ENCODE results near the gene KEAP1. TPM values are rescaled to one million over a fixed set of nuclear protein-coding genes. Genes with fewer than 3 reads are reported as not detected.

KEAP1 gene
- total and polyA plus RNA-seq, 2 of the 8 experiments (the other 6 are each of a cell fraction or from before 2014, with no cell fraction given): 80.6 to 106 TPM

DNA sequence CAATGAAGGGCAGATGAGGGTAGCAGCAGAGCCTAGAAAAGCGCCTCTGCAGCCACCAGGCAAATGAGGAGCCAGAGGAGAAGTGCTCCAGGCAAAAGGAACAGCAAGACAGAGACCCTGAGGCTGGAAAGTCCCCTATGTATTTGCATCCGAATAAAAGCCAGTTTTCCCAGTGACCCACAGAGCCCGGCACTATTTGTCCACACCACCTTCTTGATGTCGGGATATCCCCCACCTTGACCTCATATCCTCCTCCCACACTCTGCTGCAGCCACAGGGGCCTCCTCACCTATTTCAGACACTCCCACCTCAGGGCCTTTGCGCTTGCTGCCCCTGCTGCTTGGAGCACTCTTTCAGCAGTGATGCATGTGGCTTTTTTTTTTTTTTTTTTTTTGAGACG is 47.2 kb upstream of the KEAP1 start:
- H3K4me3 ChIP-seq (ENCODE audit: extremely low read depth in 1 of 4, insufficient read depth in 2 of 4, low read depth in 3 of 4, low read length in 4 of 4): no peak overlapping the region
- FAIRE-seq (no peak), DNase-seq (ENCODE audit: low read depth in 1 of 2, low spot score in 2 of 2) (no peak)

More for the DNA sequence above, 47.2 kb upstream of the KEAP1 start:
- no peak overlapping the region for H3K27ac ChIP-seq (ENCODE audit: low read depth, low read length)
- H3K36me3 ChIP-seq (ENCODE audit: control insufficient read depth in 2 of 4, insufficient read depth in 4 of 4, low read length in 3 of 4): peaks cover 10 to 49% (median 40%) of the 10 kb centered on the region in 4 experiments; a peak in 7 of 8 replicates
- H3K27me3 ChIP-seq (replicated peaks in 1 of 4; ENCODE audit: control insufficient read depth in 3 of 4, extremely low read depth in 1 of 4, insufficient read depth in 3 of 4, low read length in 3 of 4): no peaks in the 10 kb centered on the region
- H2BK20ac ChIP-seq (ENCODE audit: low read length): no peak overlapping the region
- no peak overlapping the region for H2AK5ac ChIP-seq (ENCODE audit: low read depth, low read length)
- no peak overlapping the region for H3K4me2 ChIP-seq (ENCODE audit: insufficient read depth in 1 of 2, low read depth in 2 of 2, low read length in 2 of 2)
- no peak overlapping the region for H3K14ac ChIP-seq (ENCODE audit: insufficient read length)
- H3K23me2 ChIP-seq (ENCODE audit: low read depth, low read length): no peaks in the 10 kb centered on the region
- H2AFZ ChIP-seq (ENCODE audit: low read length): no peak overlapping the region
- H4K20me1 ChIP-seq (replicated peaks in 1 of 2; ENCODE audit: control insufficient read depth in 1 of 2, insufficient read depth in 2 of 2, low read length in 2 of 2): peaks cover 6 to 14% of the 10 kb centered on the region in 2 experiments
- no peak overlapping the region for H2BK12ac ChIP-seq (ENCODE audit: low read depth, low read length)
- H2BK15ac ChIP-seq (ENCODE audit: low read length): no peak overlapping the region
- no peak overlapping the region for H2BK5ac ChIP-seq (ENCODE audit: low read depth, low read length)
- H4K91ac ChIP-seq (replicated peaks; ENCODE audit: insufficient read length, low read length): no peak overlapping the region
- TF ChIP-seq, protein P1, sequence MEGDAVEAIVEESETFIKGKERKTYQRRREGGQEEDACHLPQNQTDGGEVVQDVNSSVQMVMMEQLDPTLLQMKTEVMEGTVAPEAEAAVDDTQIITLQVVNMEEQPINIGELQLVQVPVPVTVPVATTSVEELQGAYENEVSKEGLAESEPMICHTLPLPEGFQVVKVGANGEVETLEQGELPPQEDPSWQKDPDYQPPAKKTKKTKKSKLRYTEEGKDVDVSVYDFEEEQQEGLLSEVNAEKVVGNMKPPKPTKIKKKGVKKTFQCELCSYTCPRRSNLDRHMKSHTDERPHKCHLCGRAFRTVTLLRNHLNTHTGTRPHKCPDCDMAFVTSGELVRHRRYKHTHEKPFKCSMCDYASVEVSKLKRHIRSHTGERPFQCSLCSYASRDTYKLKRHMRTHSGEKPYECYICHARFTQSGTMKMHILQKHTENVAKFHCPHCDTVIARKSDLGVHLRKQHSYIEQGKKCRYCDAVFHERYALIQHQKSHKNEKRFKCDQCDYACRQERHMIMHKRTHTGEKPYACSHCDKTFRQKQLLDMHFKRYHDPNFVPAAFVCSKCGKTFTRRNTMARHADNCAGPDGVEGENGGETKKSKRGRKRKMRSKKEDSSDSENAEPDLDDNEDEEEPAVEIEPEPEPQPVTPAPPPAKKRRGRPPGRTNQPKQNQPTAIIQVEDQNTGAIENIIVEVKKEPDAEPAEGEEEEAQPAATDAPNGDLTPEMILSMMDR (IDR thresholded peaks at IDR 0.05; ENCODE audit: control extremely low read depth in 1 of 3, insufficient read depth in 1 of 3, low read depth in 1 of 3, low read length in 3 of 3): no peak
- no peak for TF ChIP-seq GTF2F1 (IDR thresholded peaks at IDR 0.05; ENCODE audit: borderline replicate concordance, low read depth, low read length)
- no peak overlapping the region for H4K5ac ChIP-seq (ENCODE audit: insufficient read length, low read depth, low read length)
- WGBS, 2 experiments (ENCODE audit: extremely low coverage in 1 of 2, insufficient coverage in 1 of 2, insufficient read length in 1 of 2, insufficient replicate concordance in 2 of 2, low coverage in 1 of 2, low lambda C conversion rate in 2 of 2, missing lambda C conversion rate in 1 of 2): 89% methylated on average over 5 of the region's 6 CpGs; no CpG with 5 or more reads in 1 of the 2 experiments
- H3K9me3 ChIP-seq (ENCODE audit: insufficient read depth in 2 of 2, low read depth in 1 of 2, low read length in 1 of 2): no peaks in the 10 kb centered on the region
- H3K18ac ChIP-seq (ENCODE audit: extremely low read depth, low read length): no peak overlapping the region
- H3K23ac ChIP-seq (ENCODE audit: insufficient read length): no peak overlapping the region
- no peak overlapping the region for H3K4ac ChIP-seq (replicated peaks; ENCODE audit: insufficient read length, low read depth, low read length)
- H3K56ac ChIP-seq (replicated peaks; ENCODE audit: insufficient read length, low read depth, low read length): no peak overlapping the region
- ChIA-PET CTCF (ENCODE audit: partially characterized antibody) (interaction anchor here (1.2 to 2.3 kb wide), 3 partner anchors 13 to 115 kb away, joined by 3 to 9 read pairs (median 3); no protein-coding TSS in a partner anchor), POLR2A (ENCODE audit: partially characterized antibody) (interaction anchor here (1.2 to 5.0 kb wide), 2 partner anchors 9 to 11 kb away, joined by 3 to 41 read pairs; no protein-coding TSS in a partner anchor)
- no peak overlapping the region for H3K9ac ChIP-seq (replicated peaks in 1 of 4; ENCODE audit: extremely low read depth in 1 of 4, low read depth in 3 of 4, low read length in 3 of 4)
- no peak overlapping the region; the same call in 1 of the 2 replicates for H4K8ac ChIP-seq (ENCODE audit: extremely low read depth, insufficient read depth, low read length)
- 0 out of 2 replicates have a peak, but pooled peaks cover 3% of the 10 kb centered on the region for H3K79me1 ChIP-seq (ENCODE audit: low read depth, low read length)
- H3K4me1 ChIP-seq (replicated peaks in 1 of 4; ENCODE audit: control insufficient read depth in 3 of 4, insufficient read depth in 4 of 4, low read length in 3 of 4): no peaks in the 10 kb centered on the region
- H2BK120ac ChIP-seq (replicated peaks; ENCODE audit: low read depth, low read length): no peak overlapping the region
- H3K79me2 ChIP-seq (ENCODE audit: control insufficient read depth in 1 of 2, insufficient read depth in 2 of 2, low read length in 2 of 2): peaks cover 0 to 3% of the 10 kb centered on the region in 2 experiments; a peak in 1 of 4 replicates

Data from H1 (cell line).